OCI-LY1 (cell line): ENCODE data around the gene AP3D1.

Experiments
- H2AFZ ChIP-seq: fragments of 200-600 bp; sonication (generic), shearing (Covaris generic); 2 replicates; pipeline ENCODE4 v1.6.0; 2014; ENCODE audit warnings: antibody characterized with exemption, mild to moderate bottlenecking, low read length
- H3F3A ChIP-seq: fragments of 200-600 bp; sonication (generic), shearing (Covaris generic); 2 replicates; pipeline ENCODE4 v1.6.0; 2014; ENCODE audit warnings: mild to moderate bottlenecking, antibody characterized with exemption, low read length, moderate library complexity; ENCODE audit not compliant: insufficient read depth
- H3K27ac ChIP-seq: fragments of 200-600 bp; sonication (generic); 2 replicates; pipeline ENCODE4 v1.5.1; 2014; ENCODE audit warnings: low read length, mixed run types, mild to moderate bottlenecking, low read depth; ENCODE audit not compliant: poor library complexity, severe bottlenecking
- H3K27me3 ChIP-seq: fragments of 200-600 bp; sonication (generic); 2 replicates; pipeline ENCODE4 v1.6.0; 2014; ENCODE audit warnings: antibody characterized with exemption, mild to moderate bottlenecking, low read length, moderate library complexity; ENCODE audit not compliant: insufficient read depth
- H3K36me3 ChIP-seq: fragments of 200-600 bp; sonication (generic); 2 replicates; pipeline ENCODE4 v1.6.1; 2014; ENCODE audit warnings: mild to moderate bottlenecking, antibody characterized with exemption, low read length, moderate library complexity, mixed read lengths; ENCODE audit not compliant: insufficient read depth
- H3K4me1 ChIP-seq: fragments of 200-600 bp; sonication (generic); 2 replicates; pipeline ENCODE4 v1.5.1; 2014; ENCODE audit warnings: mild to moderate bottlenecking, low read length, moderate library complexity; ENCODE audit not compliant: insufficient read depth, severe bottlenecking
- H3K4me2 ChIP-seq: fragments of 200-600 bp; sonication (generic), shearing (Covaris generic); 2 replicates; pipeline ENCODE4 v1.6.1; 2014; ENCODE audit warnings: low read length
- H3K4me3 ChIP-seq: fragments of 200-600 bp; sonication (generic); 2 replicates; pipeline ENCODE4 v1.5.1; 2014; ENCODE audit warnings: low read length, low read depth, mild to moderate bottlenecking, mixed read lengths; ENCODE audit not compliant: poor library complexity, severe bottlenecking
- H3K79me2 ChIP-seq: fragments of 200-600 bp; shearing (Covaris generic); 2 replicates; pipeline ENCODE4 v1.6.1; 2016; ENCODE audit warnings: mixed run types, low read length, mixed read lengths; ENCODE audit not compliant: insufficient read depth
- H3K9ac ChIP-seq: fragments of 200-600 bp; sonication (generic), shearing (Covaris generic); 2 replicates; pipeline ENCODE4 v1.6.1; 2014; ENCODE audit warnings: mild to moderate bottlenecking, low read length, mixed read lengths
- H3K9me2 ChIP-seq: fragments of 200-600 bp; sonication (generic), shearing (Covaris generic); 2 replicates; pipeline ENCODE4 v1.6.1; 2014; ENCODE audit warnings: low read depth, mild to moderate bottlenecking, low read length, mixed read lengths
- H3K9me3 ChIP-seq: fragments of 200-600 bp; shearing (Covaris generic); 2 replicates; pipeline ENCODE4 v1.6.1; 2014; ENCODE audit warnings: low read length, mixed read lengths
- H4K20me1 ChIP-seq: fragments of 200-600 bp; sonication (generic), shearing (Covaris generic); 2 replicates; pipeline ENCODE4 v1.6.0; 2016; ENCODE audit warnings: mild to moderate bottlenecking, low read length; ENCODE audit not compliant: insufficient read depth
- EZH2 ChIP-seq: fragments of 200-600 bp; sonication (generic), shearing (Covaris generic); IDR thresholded peaks from 2 replicates; pipeline ENCODE4 v1.8.0; 2017; ENCODE audit warnings: borderline replicate concordance, mixed run types, mild to moderate bottlenecking, antibody characterized with exemption, low read length, moderate library complexity, mixed read lengths
- TF ChIP-seq, protein P1 (sequence below): fragments of 200-600 bp; sonication (generic), shearing (Covaris generic); IDR thresholded peaks from 2 replicates; pipeline ENCODE4 v1.5.1; 2017; ENCODE audit warnings: mild to moderate bottlenecking, antibody characterized with exemption, low read length, moderate library complexity, mixed read lengths

The AP3D1 gene

DNA sequence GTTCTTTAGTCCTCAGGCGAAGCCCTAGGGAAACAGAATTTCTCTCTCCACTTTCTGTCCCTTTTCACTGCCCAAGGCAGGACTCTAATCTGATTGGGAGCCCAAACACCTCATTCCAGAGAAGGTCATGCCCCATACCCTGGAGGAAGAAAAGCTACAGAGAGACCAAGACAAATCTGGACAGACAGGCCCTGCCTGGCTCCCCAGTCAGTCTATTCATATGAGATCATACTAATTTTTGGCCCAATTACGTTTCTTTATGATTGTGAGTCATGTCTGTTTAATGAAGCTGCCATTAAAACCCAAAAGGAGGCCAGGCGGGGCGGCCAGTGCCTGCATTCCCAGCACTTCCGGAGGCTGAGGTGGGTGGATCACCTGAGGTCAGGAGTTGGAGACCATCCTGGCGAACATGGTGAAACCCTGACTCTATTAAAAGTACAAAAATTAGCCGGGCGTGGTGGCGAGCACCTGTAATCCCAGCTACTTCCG, 3.3 kb upstream of the AP3D1 start:
- TF ChIP-seq, protein P1, sequence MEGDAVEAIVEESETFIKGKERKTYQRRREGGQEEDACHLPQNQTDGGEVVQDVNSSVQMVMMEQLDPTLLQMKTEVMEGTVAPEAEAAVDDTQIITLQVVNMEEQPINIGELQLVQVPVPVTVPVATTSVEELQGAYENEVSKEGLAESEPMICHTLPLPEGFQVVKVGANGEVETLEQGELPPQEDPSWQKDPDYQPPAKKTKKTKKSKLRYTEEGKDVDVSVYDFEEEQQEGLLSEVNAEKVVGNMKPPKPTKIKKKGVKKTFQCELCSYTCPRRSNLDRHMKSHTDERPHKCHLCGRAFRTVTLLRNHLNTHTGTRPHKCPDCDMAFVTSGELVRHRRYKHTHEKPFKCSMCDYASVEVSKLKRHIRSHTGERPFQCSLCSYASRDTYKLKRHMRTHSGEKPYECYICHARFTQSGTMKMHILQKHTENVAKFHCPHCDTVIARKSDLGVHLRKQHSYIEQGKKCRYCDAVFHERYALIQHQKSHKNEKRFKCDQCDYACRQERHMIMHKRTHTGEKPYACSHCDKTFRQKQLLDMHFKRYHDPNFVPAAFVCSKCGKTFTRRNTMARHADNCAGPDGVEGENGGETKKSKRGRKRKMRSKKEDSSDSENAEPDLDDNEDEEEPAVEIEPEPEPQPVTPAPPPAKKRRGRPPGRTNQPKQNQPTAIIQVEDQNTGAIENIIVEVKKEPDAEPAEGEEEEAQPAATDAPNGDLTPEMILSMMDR: no peak
- no peak for TF ChIP-seq EZH2
- Histone ChIP-seq H3K4me1 (peaks cover 13% of the 10 kb centered on the region), H3K9me3 (no peaks in the 10 kb centered on the region), H3K27ac (no peak overlapping the region), H2AFZ (no peak overlapping the region), H3K79me2 (peaks cover 15% of the 10 kb centered on the region), H3K9ac (no peak overlapping the region), H3K9me2 (no peaks in the 10 kb centered on the region), H3K4me3 (no peak overlapping the region), H3K4me2 (no peak overlapping the region), H3F3A (no peaks in the 10 kb centered on the region), H4K20me1 (no peaks in the 10 kb centered on the region), H3K36me3 (no peaks in the 10 kb centered on the region), H3K27me3 (no peaks in the 10 kb centered on the region)

DNA sequence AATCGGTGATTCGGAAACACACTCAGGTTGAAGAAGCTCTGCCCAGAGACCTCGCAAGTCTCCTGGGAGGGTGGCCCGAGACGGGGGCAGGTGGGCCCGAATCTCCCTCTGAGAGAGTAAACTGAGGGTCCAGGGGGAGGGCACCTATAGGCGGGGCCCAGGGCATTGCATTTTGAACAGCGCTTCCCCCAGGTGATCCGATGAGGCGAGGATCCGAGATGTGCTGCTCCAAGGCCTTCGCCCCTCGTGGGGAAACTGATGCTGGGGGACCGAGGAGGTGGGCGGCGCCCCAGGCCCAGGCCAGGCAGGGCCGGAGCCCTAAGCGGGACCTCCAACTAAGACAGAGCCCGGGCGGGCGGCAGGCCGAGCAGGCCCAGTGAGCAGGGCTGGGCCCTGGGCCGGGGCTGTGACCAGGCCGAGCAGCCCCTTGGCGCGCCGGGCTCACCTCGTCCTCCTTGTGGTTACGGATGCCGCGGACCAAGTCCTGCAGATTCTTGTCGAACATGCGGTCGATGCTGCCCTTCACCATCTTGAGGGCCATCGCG, 500 bp downstream of the AP3D1 start:
- TF ChIP-seq EZH2: no peak
- TF ChIP-seq, protein P1: no peak
- Histone ChIP-seq H3K4me3 (peak overlapping the region; percentile 98), H3K9ac (peak overlapping the region; percentile 99), H2AFZ (no peak overlapping the region), H4K20me1 (no peaks in the 10 kb centered on the region), H3K36me3 (0 out of 2 replicates have a peak, but pooled peaks cover 3% of the 10 kb centered on the region), H3K9me3 (no peaks in the 10 kb centered on the region), H3K4me2 (peak overlapping the region; percentile 93), H3K4me1 (peaks cover 35% of the 10 kb centered on the region), H3K27me3 (no peaks in the 10 kb centered on the region), H3F3A (no peaks in the 10 kb centered on the region), H3K27ac (no peak overlapping the region), H3K79me2 (peaks cover 39% of the 10 kb centered on the region), H3K9me2 (no peaks in the 10 kb centered on the region)

- peak overlapping the region; percentile 99 for H3K9ac ChIP-seq
- H3K9me2 ChIP-seq: no peaks in the 10 kb centered on the region
- peaks cover 45% of the 10 kb centered on the region for H3K79me2 ChIP-seq
- H2AFZ ChIP-seq: no peak overlapping the region
- peak overlapping the region; percentile 93 for H3K4me2 ChIP-seq
- H3K9me3 ChIP-seq: no peaks in the 10 kb centered on the region
- no peaks in the 10 kb centered on the region for H3K27me3 ChIP-seq
- no peaks in the 10 kb centered on the region for H4K20me1 ChIP-seq
- peak overlapping the region; percentile 98 for H3K4me3 ChIP-seq
- H3K4me1 ChIP-seq: peaks cover 39% of the 10 kb centered on the region
- H3K27ac ChIP-seq: no peak overlapping the region
- H3K36me3 ChIP-seq: 0 out of 2 replicates have a peak, but pooled peaks cover 3% of the 10 kb centered on the region
- H3F3A ChIP-seq: no peaks in the 10 kb centered on the region
- TF ChIP-seq, protein P1: no peak
- TF ChIP-seq EZH2: no peak
Measured at GRCh38 chr19:2149980-2150793, 1.2 kb downstream of the AP3D1 start.
